SK-MEL-5 (cell line): ENCODE measurements around the gene FAM174C. TPM values are rescaled to one million over a fixed set of nuclear protein-coding genes. Genes with fewer than 3 reads are reported as not detected.
"Not testable (repeated sequence)": the region's sequence is repeated elsewhere in the genome, so short reads cannot be mapped to it uniquely, and the experiment has no call there.

Experiments used
- DNase-seq: peaks from one replicate; pipeline ENCODE4 v3.0.0-alpha.2; 2016; ENCODE audit warnings: low read depth, low spot score
- in situ Hi-C: cut with HindIII; loops from 2 replicates; pipeline ENCODE4 v1.10.0; 2016; ENCODE audit warnings: low sequenced_read_pairs, high pct_unique_total_duplicates, low pct_unique_long_range_greater_than_20kb
- total RNA-seq: library from RNA; depleted of rRNA; stranded (reverse); fragments of >200 nt; shearing (Covaris generic); gene quantifications from 2 replicates; pipeline ENCODE4 v1.2.3, GENCODE V29; 2014; rRNA removed

Gene FAM174C
- total RNA-seq, 1 experiment from 2014 or later = 89.7 TPM

GRCh38 chr19:1318678-1319471 lies 43.5 kb downstream of the FAM174C start:
- DNase-seq = no peak

GRCh38 chr19:1320282-1320650 lies 44.9 kb downstream of the FAM174C start:
- DNase-seq, in situ Hi-C loops: not testable (repeated sequence)

More at GRCh38 chr19:1318678-1319471, 43.5 kb downstream of the FAM174C start:
- in situ Hi-C loops = no loop called here

- in situ Hi-C loops = no loop called here
- DNase-seq = no peak
Measured at GRCh38 chr19:1321539-1321938, 46.2 kb downstream of the FAM174C start.

GRCh38 chr19:1322198-1322981 lies 47.1 kb downstream of the FAM174C start:
- in situ Hi-C loops = no loop called here
- DNase-seq = no peak

- no peak for DNase-seq
- in situ Hi-C loops = no loop called here
Measured at GRCh38 chr19:1324249-1324805, 49.0 kb downstream of the FAM174C start.

GRCh38 chr19:1324806-1325567 lies 49.7 kb downstream of the FAM174C start:
- in situ Hi-C loops = no loop called here
- no peak for DNase-seq

- DNase-seq = no peak
- in situ Hi-C loops = no loop called here
Measured at GRCh38 chr19:1325568-1326294, 50.4 kb downstream of the FAM174C start.

GRCh38 chr19:1327125-1327524 lies 51.8 kb downstream of the FAM174C start:
- in situ Hi-C loops = no loop called here
- DNase-seq = no peak

Other genes with a start within 250 kb of the FAM174C start
- 11.7 and 12.1 TPM in 2 replicates for gene CNN2, start 248.9 kb upstream of the FAM174C start, total RNA-seq
- 2.3 and 3.3 TPM in 2 replicates for gene ABCA7, start 235.4 kb upstream of the FAM174C start, total RNA-seq
- 3.3 and 4.9 TPM in 2 replicates for gene ARHGAP45, start 208.4 kb upstream of the FAM174C start, total RNA-seq
- 132 and 150 TPM in 2 replicates for gene POLR2E, start 180.2 kb upstream of the FAM174C start, total RNA-seq
- 252 and 258 TPM in 2 replicates for gene GPX4, start 171.5 kb upstream of the FAM174C start, total RNA-seq
- 18.8 and 21.1 TPM in 2 replicates for gene SBNO2, start 101.3 kb upstream of the FAM174C start, total RNA-seq
- 44.2 and 47.8 TPM in 2 replicates for gene STK11, start 69.8 kb upstream of the FAM174C start, total RNA-seq
- 2.3 and 3.7 TPM in 2 replicates for gene CBARP, start 37.5 kb upstream of the FAM174C start, total RNA-seq
- 30.3 and 36.6 TPM in 2 replicates for gene ATP5F1D, start 33.8 kb upstream of the FAM174C start, total RNA-seq
- gene MIDN, start 26.9 kb upstream of the FAM174C start, total RNA-seq = 4.6 and 8.8 TPM in 2 replicates
- gene CIRBP, start 6.2 kb upstream of the FAM174C start, total RNA-seq = 93.9 and 95.0 TPM in 2 replicates
- gene EFNA2, start 10.3 kb downstream of the FAM174C start, total RNA-seq = 0.37 and 1.5 TPM in 2 replicates
- gene NDUFS7, start 108.4 kb downstream of the FAM174C start, total RNA-seq = 44.2 and 59.3 TPM in 2 replicates
- gene GAMT, start 126.0 kb downstream of the FAM174C start, total RNA-seq = 16.4 and 21.6 TPM in 2 replicates
- gene DAZAP1, start 132.1 kb downstream of the FAM174C start, total RNA-seq = 65.5 and 71.7 TPM in 2 replicates
- gene RPS15, start 162.9 kb downstream of the FAM174C start, total RNA-seq = 1,300 and 1,363 TPM in 2 replicates
- 1.8 and 2.0 TPM in 2 replicates for gene APC2, start 174.6 kb downstream of the FAM174C start, total RNA-seq
- 18.6 and 20.0 TPM in 2 replicates for gene C19orf25, start 203.7 kb downstream of the FAM174C start, total RNA-seq
- gene PCSK4, start 214.8 kb downstream of the FAM174C start, total RNA-seq = 1.9 TPM in 2 replicates
- 3.2 and 4.5 TPM in 2 replicates for gene REEP6, start 215.7 kb downstream of the FAM174C start, total RNA-seq
- gene ADAMTSL5, start 237.5 kb downstream of the FAM174C start, total RNA-seq = 2.8 and 4.4 TPM in 2 replicates
- not detected in 2 replicates for gene PLK5, start 248.5 kb downstream of the FAM174C start, total RNA-seq